Omental fat pad (tissue), 4 donors: ENCODE results near the gene PTX4. TPM values are rescaled to one million over a fixed set of nuclear protein-coding genes. Genes with fewer than 3 reads are reported as not detected.
"Not testable (repeated sequence)": the region's sequence is repeated elsewhere in the genome, so short reads cannot be mapped to it uniquely, and the experiment has no call there.

Experiments
- ATAC-seq: fragments of 150-250 bp; one replicate; pipeline ENCODE4 v1.9.1; 2016; ENCODE audit warnings: mild to moderate bottlenecking, moderate library complexity; ENCODE audit not compliant: low FRiP score
- DNase-seq: peaks from one replicate; pipeline ENCODE4 v3.0.0-alpha.2; 2019; ENCODE audit warnings: low spot score
- CTCF ChIP-seq, 3 donors: fragments of 450-650 bp; IDR thresholded peaks; one replicate each; pipeline ENCODE4 v1.5.1; 2016 to 2017; ENCODE audit warnings: antibody characterized with exemption in 3 of 3, mild to moderate bottlenecking in 3 of 3, moderate library complexity in 2 of 3
- total RNA-seq, 4 donors: library from RNA; depleted of rRNA; stranded (reverse); fragments of >200 nt; gene quantifications; one replicate each; pipeline ENCODE4 v1.1.0, GENCODE V29; 2016

The PTX4 gene
- total RNA-seq, 4 donors from 2014 or later, result not detected

GRCh38 chr16:1470481-1471251 is 18.1 kb downstream of the PTX4 start:
- TF ChIP-seq CTCF (IDR thresholded peaks at IDR 0.05), result no peak
- DNase-seq (no peak), ATAC-seq (no peak)

- no peak for ATAC-seq
- no peak for TF ChIP-seq CTCF (IDR thresholded peaks at IDR 0.05)
- no peak for DNase-seq
These were observed 19.0 kb downstream of the PTX4 start for GRCh38 chr16:1469693-1470201.

- not testable (repeated sequence) for DNase-seq, ATAC-seq
These were observed 19.6 kb downstream of the PTX4 start for GRCh38 chr16:1469141-1469540.

GRCh38 chr16:1468426-1468810 is 20.3 kb downstream of the PTX4 start:
- no peak for TF ChIP-seq CTCF (IDR thresholded peaks at IDR 0.05)
- no peak for DNase-seq
- ATAC-seq, result no peak

GRCh38 chr16:1466968-1467521 is 21.7 kb downstream of the PTX4 start:
- TF ChIP-seq CTCF (IDR thresholded peaks at IDR 0.05), result no peak
- ATAC-seq (no peak), DNase-seq (no peak)

- no peak for TF ChIP-seq CTCF (IDR thresholded peaks at IDR 0.05)
- no peak for ATAC-seq
- DNase-seq, result no peak
These were observed 22.7 kb downstream of the PTX4 start for GRCh38 chr16:1466054-1466453.

DNA sequence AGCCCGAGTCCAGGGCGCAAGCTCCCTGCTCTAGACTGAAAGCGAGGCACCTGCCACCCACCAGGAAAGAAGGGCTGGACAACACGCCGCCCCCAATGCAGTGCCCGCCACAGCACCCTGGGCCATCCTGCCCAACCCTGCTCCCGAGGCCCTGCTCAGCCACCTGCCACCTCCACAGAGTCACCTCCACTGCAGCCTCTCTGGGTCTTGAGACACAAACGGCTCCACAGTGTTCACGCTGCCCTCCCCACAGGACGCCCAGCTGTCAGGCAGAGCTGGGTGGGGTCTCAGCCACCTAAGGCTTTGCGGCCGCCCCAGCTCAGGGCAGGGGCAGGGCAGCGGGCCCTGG is 23.2 kb downstream of the PTX4 start:
- ATAC-seq, result no peak
- no peak for DNase-seq
- TF ChIP-seq CTCF (IDR thresholded peaks at IDR 0.05), result no peak
